Measurements from ENCODE around the gene NFX1. TPM values are rescaled to one million over a fixed set of nuclear protein-coding genes. Genes with fewer than 3 reads are reported as not detected.
"Not testable (repeated sequence)": the region's sequence is repeated elsewhere in the genome, so short reads cannot be mapped to it uniquely, and the experiment has no call there.

The NFX1 gene
- total RNA-seq, 1 donor from 2014 or later, result 31.4 TPM

DNA sequence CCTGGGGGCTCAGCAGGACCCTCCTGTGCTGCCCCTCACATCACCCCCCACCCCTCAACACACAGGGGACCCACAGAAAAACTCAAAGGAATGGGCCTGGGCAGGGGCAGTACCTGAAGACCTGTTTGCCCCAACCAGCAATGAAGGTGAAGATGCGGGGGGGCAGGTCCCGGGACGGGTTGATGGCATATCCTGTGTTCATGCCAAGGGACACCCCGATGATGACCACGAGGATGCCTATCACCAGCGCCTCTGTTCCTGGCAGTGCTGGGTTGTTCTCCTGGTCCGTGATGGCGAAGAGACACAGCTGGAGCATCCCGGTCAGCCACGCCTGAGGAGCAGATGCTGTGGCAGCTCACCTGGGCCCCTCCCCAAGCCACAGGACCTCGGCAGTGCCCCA, 95.2 kb downstream of the NFX1 start:
- H3K9me3 ChIP-seq (replicated peaks); H3K27me3 ChIP-seq (ENCODE audit: low read depth); DNase-seq; intact Hi-C loops (cut with micrococcal nuclease); H3K4me3 ChIP-seq: not testable (repeated sequence)
- Histone ChIP-seq H3K27ac (replicated peaks) (peak overlapping the region; percentile 56), H3K36me3 (peaks cover 16% of the 10 kb centered on the region), H3K4me1 (peaks cover 52% of the 10 kb centered on the region)

DNA sequence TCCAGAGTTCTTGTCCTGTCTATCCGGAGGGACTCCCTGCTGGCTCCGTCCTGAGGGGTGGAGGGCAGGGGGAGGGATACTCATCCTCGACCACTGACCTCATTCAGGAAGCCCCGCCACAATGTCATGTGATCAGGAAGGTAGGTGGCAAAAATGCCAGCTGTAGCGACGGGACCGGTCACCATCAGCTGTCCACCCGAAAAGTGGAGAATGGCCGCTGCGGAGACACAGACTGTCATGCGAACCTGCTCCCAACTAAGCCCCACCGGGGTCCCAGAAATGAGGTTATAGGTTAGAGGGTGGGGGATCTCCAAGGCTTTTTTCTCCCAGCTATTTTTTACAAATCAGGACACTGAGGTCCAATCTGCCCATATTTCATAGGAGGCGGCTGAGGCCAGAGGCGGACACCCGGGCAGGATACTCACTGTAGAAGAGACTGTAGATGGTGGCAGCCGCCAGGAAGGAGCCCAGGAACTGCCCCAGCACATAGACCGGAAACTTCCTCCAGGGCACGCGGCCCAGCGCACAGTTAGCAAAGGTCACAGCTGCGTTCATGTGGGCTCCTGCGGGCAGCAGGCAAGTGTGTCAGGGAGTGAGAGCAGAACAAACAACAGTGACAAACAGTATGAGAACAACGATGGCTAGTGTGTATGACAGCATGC, 95.8 kb downstream of the NFX1 start:
- peaks cover 16% of the 10 kb centered on the region for H3K36me3 ChIP-seq
- intact Hi-C loops (cut with micrococcal nuclease); DNase-seq; H3K4me3 ChIP-seq; H3K9me3 ChIP-seq (replicated peaks); H3K27me3 ChIP-seq (ENCODE audit: low read depth): not testable (repeated sequence)
- peaks cover 52% of the 10 kb centered on the region for H3K4me1 ChIP-seq
- peak overlapping the region; percentile 56 for H3K27ac ChIP-seq (replicated peaks)

GRCh38 chr9:33386641-33386996, 96.3 kb downstream of the NFX1 start:
- H3K36me3 ChIP-seq, result peaks cover 16% of the 10 kb centered on the region
- H3K27ac ChIP-seq (replicated peaks), result peak overlapping the region; percentile 56
- not testable (repeated sequence) for DNase-seq

GRCh38 chr9:33386998-33387397, 96.7 kb downstream of the NFX1 start:
- H3K9me3 ChIP-seq (replicated peaks); intact Hi-C loops (cut with micrococcal nuclease); H3K27me3 ChIP-seq (ENCODE audit: low read depth); H3K4me3 ChIP-seq; DNase-seq: not testable (repeated sequence)
- Histone ChIP-seq H3K27ac (replicated peaks) (peak overlapping the region; percentile 56), H3K4me1 (peaks cover 55% of the 10 kb centered on the region), H3K36me3 (peaks cover 16% of the 10 kb centered on the region)

More at GRCh38 chr9:33386641-33386996, 96.3 kb downstream of the NFX1 start:
- H3K9me3 ChIP-seq (replicated peaks); intact Hi-C loops (cut with micrococcal nuclease); H3K4me3 ChIP-seq; H3K27me3 ChIP-seq (ENCODE audit: low read depth): not testable (repeated sequence)
- peaks cover 51% of the 10 kb centered on the region for H3K4me1 ChIP-seq

DNA sequence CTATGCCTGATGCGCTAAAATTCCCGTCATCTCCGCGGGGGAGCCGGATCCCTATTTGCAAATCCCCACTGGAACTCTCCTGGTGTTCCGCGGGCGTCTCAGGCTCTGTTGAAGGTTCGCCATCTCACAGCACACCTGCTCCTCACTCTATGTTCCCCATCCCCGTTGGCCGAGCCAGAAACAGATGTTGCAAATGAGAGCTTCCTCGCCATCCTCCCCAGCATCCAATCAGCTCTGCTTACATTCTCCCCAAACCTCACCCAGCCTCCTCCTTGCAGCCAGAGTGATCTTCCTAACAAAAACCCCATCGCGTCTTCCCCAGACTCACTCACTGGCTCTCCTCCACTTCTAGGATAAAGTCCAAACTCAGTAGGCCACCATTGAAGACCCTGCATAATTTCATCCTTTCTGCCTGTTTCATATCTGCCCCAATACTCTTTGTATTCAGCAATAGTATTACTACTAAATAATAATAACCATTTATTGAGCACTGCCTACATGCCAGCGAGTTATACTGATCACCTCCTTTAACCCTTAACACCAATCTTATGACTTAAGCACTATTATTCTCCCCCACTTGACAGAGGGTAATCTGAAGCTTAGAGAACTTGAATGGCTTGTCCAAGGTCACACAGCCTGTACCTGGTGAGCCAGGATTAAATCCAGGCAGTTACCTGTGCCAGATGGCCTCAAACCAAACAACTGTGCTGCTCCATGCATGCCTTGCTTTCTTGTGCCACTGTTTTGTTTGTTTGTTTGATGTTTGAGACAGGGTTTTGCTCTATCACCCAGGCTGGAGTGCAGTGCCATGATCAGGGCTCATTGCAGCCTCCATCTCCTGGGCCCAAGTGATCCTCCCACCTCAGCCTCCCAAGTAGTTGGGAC, 98.0 kb downstream of the NFX1 start:
- Histone ChIP-seq H3K4me3 (no peak overlapping the region), H3K36me3 (peaks cover 16% of the 10 kb centered on the region), H3K27ac (replicated peaks) (peak overlapping the region; percentile 56), H3K27me3 (ENCODE audit: low read depth) (no peaks in the 10 kb centered on the region), H3K9me3 (replicated peaks) (no peaks in the 10 kb centered on the region), H3K4me1 (peaks cover 68% of the 10 kb centered on the region)
- DNase-seq, result no peak
- TF ChIP-seq CTCF (IDR thresholded peaks at IDR 0.05; ENCODE audit: borderline replicate concordance), result no peak
- intact Hi-C loops (cut with micrococcal nuclease), result no loop called here

DNA sequence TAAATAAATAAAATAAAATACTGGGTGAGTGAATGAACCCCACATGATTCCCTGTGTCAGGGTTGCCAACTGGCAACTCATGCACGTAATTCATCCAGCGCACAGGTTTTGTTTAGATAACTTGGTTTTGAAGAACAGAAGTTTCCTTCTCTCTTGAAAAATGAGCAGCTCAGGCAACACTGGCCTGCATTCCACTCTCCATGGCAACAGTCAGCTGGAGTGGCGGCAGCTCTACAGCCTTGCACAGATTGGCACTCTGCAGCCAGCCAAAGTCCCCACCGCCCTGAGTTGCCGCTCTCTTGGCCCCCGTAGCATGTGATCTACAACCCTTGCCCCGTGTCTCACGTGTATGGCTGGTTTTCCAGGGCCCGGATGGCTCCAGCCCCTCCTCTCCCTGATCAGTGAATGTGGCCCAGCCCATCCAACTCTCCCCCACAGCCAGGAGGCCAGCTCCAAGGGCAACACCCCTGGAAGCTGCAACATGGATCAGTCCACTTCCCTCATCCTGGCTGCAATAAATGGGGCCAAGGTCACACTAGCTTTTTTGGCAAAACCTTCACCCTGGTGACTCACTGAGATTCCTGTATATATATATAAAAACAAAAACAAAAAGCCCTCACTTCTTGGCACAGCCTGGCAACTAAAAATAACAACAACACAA, 100.9 kb downstream of the NFX1 start:
- Histone ChIP-seq H3K4me3 (peak overlapping the region; percentile 53), H3K4me1 (peaks cover 79% of the 10 kb centered on the region), H3K27ac (replicated peaks) (peak overlapping the region; percentile 97)
- H3K9me3 ChIP-seq (replicated peaks); intact Hi-C loops (cut with micrococcal nuclease); H3K36me3 ChIP-seq; H3K27me3 ChIP-seq (ENCODE audit: low read depth): not testable (repeated sequence)
- DNase-seq, result peak; percentile 63

DNA sequence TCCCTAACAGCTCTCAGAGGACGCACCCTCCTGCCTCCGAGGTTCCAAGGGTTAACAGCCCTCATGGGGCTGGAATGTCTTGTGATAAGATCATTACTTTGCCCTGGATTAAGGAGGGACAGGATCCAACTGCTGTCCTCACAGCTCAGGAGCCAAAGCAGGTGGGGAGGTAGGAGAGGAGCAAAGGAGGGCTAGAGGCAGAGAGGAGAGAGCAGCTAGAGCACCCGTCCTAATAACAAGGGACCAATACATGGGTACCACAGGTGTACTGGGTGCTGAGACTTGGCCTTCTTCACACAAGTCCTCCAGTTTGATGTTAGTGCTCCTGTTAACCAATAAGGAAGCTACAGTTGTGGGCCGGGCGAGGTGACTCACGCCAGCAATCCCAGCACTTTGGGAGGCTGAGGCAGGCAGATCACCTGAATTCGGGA, 102.3 kb downstream of the NFX1 start:
- Histone ChIP-seq H3K4me3 (peak overlapping the region; percentile 53), H3K4me1 (peaks cover 75% of the 10 kb centered on the region), H3K27ac (replicated peaks) (peak overlapping the region; percentile 97)
- H3K36me3 ChIP-seq; DNase-seq; H3K9me3 ChIP-seq (replicated peaks); intact Hi-C loops (cut with micrococcal nuclease); H3K27me3 ChIP-seq (ENCODE audit: low read depth): not testable (repeated sequence)

GRCh38 chr9:33393581-33393980, 103.3 kb downstream of the NFX1 start:
- peak overlapping the region; percentile 97 for H3K27ac ChIP-seq (replicated peaks)
- H3K36me3 ChIP-seq, result no peaks in the 10 kb centered on the region
- no peaks in the 10 kb centered on the region for H3K27me3 ChIP-seq (ENCODE audit: low read depth)
- no peak for TF ChIP-seq CTCF (IDR thresholded peaks at IDR 0.05; ENCODE audit: borderline replicate concordance)
- H3K4me1 ChIP-seq, result peaks cover 71% of the 10 kb centered on the region
- H3K4me3 ChIP-seq, result peak overlapping the region; percentile 53
- peak; percentile 51 for DNase-seq
- H3K9me3 ChIP-seq (replicated peaks), result no peaks in the 10 kb centered on the region
- intact Hi-C loops (cut with micrococcal nuclease), result no loop called here

DNA sequence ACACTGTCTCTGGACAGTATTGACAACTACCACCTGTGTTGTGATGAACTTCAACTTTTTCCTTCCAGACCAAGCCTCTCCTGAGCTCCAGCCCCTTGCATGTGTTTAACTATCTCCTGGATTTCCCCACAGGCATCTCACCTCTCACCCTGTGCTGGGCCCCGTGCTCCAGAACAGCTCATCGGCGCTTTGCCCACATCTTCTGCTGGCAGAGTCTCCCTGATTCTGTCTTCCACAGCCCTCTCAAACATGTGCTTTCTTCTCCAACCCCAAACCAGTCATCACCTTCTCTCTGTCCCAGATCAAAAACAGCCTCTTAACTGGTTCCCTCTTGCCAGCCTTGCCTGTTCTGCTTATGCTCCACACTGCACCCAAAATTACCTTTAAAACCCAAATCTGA, 103.7 kb downstream of the NFX1 start:
- H3K27me3 ChIP-seq (ENCODE audit: low read depth); H3K36me3 ChIP-seq; intact Hi-C loops (cut with micrococcal nuclease); H3K9me3 ChIP-seq (replicated peaks): not testable (repeated sequence)
- H3K4me1 ChIP-seq, result peaks cover 72% of the 10 kb centered on the region
- DNase-seq, result peak; percentile 49
- peak overlapping the region; percentile 97 for H3K27ac ChIP-seq (replicated peaks)
- H3K4me3 ChIP-seq, result peak overlapping the region; percentile 53

DNA sequence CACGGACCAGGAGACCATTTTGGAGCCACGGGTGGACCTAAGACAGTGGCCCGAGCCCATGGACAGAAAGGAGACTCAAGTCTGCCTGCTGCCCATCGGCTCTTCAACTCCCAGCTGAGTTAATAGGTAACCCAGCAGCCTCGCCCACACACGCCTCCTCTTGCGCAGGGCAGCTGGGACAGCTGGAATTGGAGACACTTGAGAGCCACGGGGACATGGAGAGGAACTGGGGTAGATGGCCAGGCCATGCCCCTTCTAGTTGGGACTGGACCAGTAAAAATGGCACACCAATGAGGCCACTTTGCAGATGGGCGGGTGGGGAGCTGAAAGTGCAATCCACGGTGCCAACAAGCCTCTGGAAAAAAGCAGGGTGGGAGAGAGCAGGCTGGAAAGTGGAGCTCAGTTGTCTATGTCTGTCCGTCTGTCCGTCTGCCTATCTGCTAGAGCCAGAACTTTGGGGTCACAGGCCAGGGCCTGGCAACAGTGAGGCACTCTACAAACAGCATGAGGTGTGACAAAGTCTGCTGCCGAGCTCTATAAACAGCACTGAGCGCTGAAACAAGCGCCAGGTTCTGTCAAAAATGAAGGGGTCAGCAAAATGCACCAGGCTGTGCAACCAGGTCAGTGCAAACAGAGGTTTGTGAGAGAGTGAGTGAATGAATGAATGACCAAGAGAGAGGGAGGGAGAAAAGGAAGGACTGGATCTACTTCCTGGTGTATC, 105.0 kb downstream of the NFX1 start:
- Histone ChIP-seq H3K4me3 (peak overlapping the region; percentile 53), H3K27ac (replicated peaks) (peak overlapping the region; percentile 97), H3K4me1 (peaks cover 74% of the 10 kb centered on the region)
- H3K9me3 ChIP-seq (replicated peaks); H3K27me3 ChIP-seq (ENCODE audit: low read depth); DNase-seq; intact Hi-C loops (cut with micrococcal nuclease); H3K36me3 ChIP-seq: not testable (repeated sequence)

GRCh38 chr9:33397801-33398200, 107.5 kb downstream of the NFX1 start:
- H3K27me3 ChIP-seq (ENCODE audit: low read depth); intact Hi-C loops (cut with micrococcal nuclease); H3K4me3 ChIP-seq; DNase-seq; H3K9me3 ChIP-seq (replicated peaks); H3K36me3 ChIP-seq: not testable (repeated sequence)
- Histone ChIP-seq H3K27ac (replicated peaks) (peak overlapping the region; percentile 47), H3K4me1 (peaks cover 71% of the 10 kb centered on the region)
